Measurements from ENCODE around the gene GSG1L. TPM values are rescaled to one million over a fixed set of nuclear protein-coding genes. Genes with fewer than 3 reads are reported as not detected.

GSG1L gene
- total RNA-seq, 1 donor from 2014 or later, result 2.0 TPM

DNA sequence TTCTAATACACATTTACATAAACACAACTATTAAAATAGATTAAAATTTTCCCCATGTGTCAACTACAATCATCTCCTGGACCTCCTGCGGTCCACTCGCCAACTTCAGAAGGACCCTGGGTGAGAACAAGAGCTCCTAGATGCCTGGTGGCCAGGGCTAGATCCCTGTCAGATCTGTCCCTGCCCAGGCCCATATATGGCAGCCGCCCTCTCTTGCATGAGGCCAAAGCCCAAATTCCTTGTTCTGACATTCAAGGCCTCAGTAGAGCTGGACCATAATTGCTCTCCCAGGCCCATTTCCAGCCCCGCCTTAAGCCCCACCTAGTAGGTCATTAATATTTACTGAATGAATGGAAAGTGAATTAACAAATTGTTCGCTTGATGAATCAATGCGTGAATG is 275.8 kb downstream of the GSG1L start:
- DNase-seq, result no peak

DNA sequence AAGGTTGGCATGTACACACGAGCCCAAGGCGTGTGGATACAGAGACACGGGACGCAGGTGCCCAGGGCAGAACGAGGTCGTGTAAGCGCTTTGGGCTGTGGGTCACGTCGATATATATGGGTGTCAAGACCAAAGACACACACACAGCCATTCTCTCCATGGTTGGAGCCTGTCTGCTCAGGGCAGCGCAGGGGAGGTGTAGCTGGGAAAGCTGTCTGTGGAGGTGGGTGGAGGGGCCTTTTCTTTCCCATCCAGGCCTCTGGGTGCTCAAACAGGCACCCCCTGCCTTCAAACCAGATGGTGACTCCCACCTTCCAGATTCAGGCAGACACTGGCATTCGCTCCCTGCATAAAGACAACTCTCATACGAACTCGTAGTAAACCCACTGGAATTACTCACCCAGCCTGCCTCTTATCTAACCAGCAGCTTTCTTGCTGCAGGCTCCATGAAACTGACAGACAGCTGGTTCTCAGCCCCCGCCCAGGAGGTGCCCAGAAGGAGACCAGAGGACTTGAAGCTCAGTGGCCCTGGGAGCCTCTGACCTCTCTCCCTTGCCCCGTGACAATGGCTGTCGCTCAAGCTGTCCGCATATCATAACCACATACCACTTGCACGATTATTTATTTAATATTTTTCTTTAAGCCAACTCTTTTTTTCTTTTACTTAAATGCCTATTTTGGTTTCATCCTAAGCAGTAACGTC is 276.4 kb downstream of the GSG1L start:
- DNase-seq, result no peak

DNA sequence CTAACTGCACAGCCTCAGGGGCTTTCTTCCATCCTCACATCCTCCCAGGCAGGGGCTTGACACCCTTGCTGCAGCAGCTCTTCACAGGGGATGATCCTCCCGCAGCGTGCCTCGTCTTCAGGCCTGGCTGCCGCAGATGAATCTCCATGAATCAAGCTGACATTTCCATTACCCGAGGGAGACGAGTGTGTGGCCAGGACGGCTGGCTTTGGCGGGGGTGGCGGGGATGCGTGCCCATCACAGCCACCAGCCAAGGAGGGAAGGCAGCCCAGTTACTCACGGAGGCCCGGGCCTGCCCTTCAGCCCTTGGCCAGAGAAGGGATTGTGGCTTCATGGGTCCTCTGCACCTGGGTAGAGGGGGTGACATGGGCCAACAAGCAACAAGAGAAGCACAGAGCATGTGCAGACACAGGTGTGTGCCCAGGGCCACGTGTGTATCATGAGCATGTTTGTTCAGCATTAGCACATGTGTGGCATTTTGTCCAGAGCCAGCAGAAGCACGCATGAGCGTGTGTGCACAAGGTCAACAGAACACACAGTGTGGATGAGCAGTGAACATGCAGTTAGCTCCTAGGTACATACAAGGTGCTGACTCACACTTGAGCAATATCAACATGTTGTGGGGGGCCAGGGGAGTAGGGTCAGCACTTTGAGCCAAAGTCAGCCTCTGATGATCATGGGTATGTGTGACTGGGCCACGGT is 277.1 kb downstream of the GSG1L start:
- no peak for DNase-seq

DNA sequence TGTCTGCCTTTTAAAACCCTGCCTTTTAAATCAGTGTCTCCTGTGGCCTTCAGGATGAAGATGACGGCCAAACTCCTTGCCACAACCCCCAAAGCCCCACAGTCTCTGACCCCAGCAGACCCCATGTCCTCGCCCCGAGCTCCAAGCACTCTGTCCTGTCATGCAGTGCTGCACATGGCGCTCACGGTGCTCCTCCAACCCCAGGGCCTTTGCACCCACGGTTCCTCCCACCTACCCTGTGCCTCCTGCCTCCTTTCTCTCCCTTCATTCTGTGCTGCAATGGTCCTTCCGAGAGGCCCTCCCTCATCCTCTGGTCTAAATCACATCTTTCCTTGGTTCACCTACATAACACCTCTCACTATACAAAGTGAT is 278.2 kb downstream of the GSG1L start:
- DNase-seq, result no peak

DNA sequence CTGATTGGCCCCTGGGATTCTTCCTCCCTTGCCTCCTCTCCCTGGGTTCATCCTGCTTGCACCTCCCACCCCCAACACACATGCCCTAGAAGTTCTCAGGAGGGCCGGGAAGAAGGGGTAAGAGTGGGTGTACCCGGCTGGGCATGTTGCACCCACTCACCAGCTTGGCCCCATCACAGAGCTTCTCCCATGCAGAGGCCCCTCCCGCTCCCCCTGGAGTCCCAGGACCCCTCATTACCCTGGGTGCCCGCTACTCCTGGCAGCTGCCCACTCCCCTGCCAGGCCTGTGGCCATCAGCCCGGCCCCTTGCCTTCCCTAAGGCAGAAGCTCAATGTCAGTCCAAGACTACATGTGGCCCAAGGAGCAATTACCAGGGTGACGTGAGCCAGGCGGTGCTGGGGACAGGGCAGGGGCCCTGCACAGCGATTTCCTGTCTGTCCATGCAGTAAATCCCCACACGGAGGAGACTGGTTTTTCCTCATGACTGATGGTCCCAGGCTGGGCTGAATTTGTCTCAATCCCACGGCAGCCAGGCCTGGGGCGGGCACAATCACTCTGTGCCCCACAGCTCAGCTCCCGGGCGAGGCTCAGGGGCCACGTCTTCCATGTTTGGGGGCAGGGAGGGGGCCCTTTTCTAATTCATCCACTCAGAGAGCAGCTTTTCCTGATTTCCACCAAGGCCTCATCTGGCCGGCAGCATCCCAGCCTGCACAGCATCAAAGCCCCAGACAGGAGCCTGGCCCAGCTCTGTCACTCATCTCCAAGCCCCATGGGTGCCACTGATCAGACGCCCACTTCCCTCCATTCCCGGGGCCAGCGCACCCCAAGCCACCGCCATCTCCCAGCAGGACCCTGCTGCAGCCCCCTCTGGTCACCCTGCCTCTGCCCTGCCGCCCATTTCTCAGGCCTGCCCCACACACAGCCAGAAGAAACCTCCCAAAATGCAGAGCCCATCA is 278.9 kb downstream of the GSG1L start:
- DNase-seq, result no peak

DNA sequence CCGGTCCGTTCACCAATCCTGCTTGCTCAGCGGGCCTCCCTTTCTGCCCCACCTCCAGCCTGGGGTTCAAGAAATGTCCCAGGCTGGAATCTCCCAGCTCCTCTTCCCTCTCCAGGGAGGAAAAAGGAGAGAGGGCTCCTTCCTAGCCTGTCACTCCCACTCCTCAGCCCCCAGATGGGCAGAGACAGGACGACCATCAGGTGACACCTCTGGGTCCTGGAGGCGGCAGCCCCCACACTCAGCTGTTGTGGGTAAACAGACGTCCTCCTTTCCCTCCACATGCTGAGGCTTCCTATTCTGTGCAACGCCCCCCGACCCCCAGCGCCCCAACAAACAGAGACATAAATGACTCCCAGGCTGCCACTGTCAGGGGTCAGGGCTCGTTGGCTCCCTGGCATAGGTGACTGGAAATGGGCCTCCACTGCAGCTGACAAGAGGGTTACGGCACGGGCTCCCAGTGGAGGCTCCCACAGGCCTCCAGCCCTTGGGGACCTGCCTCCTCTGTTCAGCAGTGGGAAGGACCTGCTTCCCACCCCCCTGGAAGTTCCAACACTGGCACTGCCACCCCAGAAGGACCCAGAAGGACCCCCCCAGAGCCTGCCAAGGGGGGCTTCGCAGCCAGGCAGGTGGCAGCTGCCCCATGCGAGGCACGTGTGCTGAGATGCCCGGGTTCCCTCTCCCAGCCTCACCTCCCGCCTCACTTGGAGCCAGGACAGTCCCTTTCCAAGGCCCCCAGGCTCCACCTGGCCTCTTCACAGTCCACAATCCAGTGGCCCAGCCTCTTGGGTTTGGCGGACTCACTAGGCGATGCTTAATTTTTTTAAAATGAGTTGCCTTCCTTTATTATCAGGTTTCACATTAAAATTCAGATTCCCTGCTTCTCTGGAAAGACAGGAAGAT is 281.3 kb downstream of the GSG1L start:
- DNase-seq, result no peak

DNA sequence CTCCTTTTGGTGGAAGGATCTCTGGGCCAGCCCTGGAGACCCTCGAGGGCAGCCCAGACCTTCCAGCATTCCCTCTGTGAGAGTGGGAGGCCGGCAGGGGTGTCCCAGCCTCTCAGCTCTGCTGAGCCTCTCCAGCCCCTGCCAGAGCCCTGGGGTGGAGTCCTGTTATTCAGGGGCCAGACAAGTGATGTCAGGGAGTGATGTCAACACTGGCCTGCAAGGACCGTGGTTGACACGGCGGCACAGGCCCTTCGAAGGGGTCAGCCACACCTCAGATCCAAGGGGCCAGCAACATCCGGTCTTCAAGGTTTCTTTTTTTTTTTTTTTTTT is 282.4 kb downstream of the GSG1L start:
- DNase-seq, result no peak

DNA sequence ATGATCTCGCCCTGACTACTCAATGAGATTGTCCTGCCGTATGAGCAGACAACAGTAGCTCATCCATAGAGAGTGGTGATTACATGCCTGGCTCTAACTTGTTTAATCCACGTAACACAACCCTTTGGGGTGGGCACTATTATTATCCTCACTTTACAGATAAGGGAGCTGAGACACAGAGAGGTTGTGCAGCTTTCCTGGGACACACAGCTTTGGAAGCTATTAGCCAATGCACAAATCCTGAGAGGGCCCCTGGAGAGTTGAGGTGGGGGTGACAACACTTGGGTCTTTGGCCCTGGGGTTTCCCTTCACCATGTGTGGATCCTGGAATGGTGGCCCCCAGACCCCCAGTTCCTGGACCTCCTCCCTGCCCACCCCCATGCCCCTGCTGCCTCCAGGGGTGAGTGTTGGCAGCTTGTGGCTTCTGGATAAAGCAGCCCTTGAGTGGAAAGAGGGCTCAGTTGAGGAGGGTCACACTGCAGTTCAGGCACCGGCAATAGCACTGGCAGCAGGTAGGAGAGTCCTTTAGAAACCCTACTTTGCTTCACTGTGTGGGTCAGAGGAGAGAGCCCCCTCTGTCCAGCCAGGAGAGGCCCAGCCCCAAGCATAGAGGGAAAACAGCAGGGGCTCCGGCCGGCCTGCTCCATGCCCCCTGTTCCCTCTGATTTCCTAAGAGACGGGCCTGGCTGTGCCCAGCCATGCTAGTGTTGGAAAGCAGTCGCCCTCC is 282.9 kb downstream of the GSG1L start:
- DNase-seq, result no peak

DNA sequence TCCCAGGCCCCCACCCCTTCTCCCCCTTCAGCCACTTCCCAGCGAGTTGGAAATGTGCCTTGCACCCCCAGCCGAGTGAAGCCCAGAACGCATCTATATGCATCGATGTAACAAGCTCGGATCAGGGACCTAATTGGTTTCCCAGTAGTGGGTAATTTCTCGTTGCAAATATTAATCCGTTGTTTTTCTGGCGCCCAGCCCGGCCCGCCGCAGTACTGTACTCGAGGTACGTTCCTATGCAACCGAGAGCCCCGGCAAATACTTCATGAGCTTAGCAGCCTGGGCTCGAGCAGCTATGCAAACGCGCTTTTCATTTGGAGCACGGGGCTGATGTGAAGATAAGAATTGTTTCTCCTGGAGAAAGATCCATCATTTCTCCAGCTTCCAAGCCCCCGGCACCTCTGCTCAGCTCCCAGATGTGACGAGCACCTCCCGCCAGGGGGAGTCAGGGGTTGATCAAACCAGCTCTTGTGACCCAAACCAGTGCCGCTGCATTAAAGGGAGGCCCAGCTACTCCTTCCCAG is 283.8 kb downstream of the GSG1L start:
- DNase-seq, result no peak

DNA sequence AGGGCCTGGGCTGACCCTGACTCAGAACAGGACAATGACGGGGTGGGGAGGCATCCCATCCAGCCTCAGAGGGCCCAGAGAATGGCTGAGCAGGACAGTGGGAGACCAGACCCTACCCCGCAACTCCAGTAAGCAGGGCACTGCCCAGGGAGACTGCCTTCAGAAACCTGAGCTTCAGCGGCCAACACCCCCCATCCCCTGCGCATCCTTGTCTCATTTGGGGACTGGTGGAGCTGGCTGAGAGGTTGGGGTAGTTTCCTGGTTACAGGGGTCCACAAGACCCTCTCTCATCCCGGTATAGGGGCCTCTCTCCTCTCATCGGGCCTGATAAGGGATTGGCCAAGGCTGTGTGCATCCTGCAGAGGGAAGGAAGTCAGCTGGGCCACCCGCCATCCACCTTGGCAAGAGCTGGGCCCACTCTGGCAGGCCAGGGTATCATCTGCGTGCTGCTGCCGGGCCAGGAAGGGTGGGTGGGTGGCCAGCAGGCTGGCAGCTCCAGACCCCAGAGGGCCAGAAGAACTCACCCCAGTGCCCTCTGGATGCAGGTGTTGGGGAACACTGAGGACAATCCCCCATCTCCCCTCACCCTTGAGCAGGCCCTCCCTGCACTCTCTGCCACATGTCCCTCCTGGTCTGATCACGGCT is 284.5 kb downstream of the GSG1L start:
- no peak for DNase-seq

DNA sequence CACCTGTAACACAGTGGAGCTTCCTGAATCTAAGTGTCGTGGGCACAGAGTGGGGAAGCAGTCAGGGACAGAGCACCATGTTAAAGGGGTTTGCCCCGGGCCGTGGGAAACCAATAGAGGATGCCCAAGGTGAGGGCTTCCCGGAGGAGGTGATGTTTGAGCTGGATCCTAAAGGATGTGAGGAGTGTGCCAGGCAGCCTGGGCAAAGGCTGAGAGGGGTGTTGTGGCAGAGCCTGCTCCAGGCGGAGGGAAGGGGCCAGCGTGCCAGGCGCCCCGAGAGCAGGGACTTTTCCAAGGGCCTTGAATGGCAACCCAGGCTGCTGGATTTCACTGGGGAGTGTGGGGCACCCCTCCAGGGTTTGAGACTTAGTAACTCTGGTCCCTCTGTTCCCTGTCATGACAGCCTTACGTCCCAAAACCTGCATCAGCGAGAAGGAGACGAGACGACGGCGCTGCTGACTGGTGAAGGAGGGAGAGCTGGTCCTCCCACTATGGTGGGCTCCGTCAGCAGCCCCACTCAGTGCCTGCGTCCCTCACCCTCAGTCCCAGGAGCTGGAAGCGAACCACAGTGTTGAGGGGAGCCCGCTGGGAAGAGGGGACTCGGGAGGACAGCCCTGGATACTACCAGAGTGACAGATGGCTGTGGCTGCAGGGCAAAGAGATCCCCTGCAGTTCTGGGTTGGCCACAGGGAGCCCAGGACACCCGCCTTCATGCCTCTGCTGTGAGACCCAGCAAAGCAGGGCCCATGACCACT is 285.2 kb downstream of the GSG1L start:
- no peak for DNase-seq

DNA sequence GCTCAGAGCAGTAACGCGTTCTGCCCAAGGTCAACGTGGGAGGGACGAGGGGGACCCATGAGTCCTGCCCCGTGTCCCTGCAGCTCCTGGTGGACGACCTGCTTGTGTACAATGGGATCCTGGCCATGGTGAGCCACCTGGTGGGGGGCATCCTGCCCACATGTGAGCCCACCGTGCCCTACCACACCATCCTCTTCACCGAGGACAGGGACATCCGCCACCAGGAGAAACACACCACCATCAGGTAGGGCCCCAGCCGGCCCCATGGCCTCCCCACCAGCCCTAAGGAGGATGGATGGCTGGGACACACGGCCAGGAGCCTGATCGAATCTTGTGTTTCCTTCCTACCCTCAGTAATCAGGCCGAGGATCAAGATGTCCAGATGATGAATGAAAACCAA is 286.0 kb downstream of the GSG1L start:
- no peak for DNase-seq

DNA sequence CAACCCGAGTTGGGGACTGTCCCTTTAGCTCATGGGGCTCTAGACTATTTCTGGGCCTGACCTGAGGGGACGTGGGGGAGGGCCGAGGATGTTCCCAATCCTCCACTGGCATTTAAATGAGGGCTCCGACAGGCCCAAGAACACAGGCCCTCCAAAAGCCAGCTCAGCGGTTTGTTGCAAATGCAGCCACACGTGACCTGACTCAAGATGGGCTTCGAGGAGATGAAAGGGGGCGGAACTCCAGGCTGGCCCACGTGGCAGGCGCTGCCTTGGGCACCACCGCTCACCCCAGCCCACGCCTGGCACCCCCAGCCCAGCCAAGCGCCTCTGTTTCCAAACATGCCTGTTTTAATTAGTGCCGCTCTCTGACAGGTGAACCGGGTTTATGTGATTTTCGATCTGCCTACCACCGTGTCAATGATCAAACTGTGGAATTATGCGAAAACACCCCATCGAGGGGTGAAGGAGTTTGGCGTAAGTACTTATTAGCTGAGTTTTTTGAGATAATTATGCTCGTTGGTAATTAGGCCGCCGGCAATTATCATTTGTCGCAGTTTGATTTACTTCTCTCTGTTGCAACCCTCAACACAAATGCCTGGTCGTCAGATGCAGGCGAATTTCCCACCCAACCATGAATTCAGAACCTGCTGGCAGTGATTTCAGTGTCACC is 286.8 kb downstream of the GSG1L start:
- no peak for DNase-seq

DNA sequence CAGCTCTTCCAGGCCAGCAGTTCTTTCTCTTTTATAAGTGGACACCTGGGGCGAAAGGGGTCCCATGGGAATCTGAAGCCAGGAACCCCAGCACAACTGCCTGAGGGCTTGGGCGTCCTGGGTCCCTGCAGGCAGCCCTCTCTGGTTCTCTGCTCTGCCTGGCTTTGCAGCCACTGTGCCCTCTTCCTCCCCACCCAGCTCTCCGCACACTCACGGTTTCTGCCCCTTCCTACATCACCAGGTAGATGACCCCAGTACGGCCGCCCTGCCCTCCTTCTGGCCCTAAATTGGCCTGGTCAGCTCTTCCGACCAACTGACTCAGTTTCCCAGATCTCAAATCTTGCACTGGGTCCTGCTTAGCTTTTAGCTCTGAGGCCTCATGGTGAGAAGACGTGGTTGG is 288.3 kb downstream of the GSG1L start:
- no peak for DNase-seq

DNA sequence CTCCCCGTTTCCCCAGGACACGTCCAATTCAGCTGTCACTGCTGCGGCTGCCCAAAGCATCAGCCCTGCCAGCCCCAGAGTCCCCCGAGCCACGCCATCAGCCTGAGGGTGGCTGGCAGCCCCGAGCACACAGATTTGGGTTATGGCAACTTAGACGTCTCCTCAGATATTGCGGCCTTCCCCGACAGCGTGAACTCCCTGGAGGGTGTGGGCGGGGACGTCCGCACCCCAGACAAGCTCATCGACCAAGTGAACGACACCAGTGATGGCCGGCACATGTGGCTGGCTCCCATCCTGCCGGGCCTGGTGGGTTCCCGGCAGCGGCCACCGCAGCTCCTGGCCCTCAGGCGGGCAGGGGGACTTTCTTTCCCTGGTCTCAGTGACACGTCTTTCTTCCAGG is 288.7 kb downstream of the GSG1L start:
- no peak for DNase-seq

DNA sequence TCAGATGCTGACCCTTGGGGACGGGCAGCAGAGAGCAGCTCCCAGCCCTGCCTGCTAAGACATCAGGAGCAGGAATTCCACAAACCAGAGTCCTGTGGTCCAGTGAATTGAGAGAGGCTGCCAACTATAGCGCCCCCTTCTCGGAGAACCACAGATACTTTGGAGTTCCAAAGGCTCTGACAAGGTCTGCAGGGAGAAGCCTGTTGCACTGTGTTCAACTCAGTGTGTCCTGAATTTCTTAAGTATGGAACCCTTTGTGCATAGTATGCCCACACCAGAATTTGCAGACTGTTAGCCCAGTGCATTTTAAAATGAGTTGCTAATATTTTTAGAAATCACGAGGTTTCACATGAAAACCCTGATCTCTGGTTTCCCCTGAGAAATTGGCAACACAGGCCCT is 290.2 kb downstream of the GSG1L start:
- DNase-seq, result no peak

DNA sequence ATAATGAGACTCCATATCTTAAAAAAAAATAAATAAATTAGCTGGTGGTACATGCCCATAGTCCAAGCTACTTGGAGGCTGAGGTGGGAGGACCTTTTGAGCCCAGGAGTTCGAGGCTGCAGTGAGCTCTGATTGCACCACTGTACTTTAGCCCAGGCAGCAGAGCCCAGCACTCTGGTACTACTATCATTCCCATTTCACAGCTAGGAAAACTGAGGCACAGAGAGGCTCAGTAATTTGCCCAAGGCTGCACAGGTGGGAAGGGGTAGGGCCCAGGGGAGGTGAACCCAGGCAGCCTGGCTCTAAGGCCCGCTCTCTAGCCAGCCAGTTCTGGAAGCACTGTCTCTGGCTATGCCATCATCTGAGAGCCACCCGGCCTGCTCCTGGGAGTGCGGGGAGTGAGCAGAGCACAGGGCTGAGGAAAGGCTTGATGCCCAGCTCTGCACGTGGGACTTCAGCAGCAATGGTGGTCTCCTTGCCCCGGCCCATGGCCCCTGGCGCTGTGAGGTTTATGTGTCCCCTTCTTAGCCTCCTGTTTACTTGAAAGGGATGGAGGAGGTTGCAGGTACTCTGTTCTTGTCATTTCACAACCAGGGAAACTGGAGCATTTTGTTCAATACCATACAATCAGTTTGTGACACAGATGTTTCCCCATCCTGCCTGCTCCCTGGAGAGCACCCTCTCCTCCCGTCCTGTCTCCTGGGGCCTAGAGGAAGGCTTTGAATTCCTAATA is 291.3 kb downstream of the GSG1L start:
- DNase-seq, result no peak

DNA sequence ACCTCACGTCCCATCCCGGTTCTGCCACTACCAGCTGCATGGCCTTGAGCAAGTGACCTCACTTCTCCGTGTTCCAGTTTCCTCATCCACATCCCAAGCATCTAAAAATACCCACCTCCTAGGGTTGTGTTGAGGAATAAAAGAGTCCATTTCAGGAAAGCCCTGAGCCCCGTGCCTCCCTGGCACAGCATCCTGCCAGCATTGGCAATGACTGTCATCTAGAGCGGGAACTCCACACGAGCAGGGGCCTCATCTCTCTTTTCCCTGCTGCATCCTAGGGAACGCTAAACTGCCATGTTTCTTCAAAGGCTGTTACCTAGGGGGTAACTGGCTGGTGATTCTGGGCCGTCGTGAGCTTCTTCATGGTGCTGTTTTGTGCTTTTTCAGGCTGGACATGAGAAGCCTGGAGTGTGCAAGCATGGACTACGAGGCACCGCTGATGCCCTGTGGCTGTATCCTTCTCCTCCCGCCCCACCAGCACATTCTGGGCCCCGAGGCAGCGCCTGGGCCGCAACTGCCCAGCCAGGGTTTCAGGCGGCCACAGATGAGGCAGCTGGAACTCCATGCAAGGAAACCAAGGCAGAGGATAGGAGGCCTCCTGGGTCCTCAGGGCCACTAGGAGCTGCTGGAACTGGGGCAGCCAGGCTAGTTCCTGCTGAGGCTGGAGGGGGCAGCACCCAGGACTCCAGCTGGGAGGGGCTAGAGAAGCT is 292.2 kb downstream of the GSG1L start:
- no peak for DNase-seq

All from occipital lobe (tissue), 2 donors.